ENCODE measurements around the gene COLGALT1. TPM values are rescaled to one million over a fixed set of nuclear protein-coding genes. Genes with fewer than 3 reads are reported as not detected.

Gene COLGALT1
- total RNA-seq, 1 donor = 62.5 TPM

- no peak for TF ChIP-seq CTCF (IDR thresholded peaks at IDR 0.05; ENCODE audit: insufficient read depth, low read length)
- no peak for DNase-seq (ENCODE audit: low read depth)
- peak overlapping the region; percentile 84 for H3K4me3 ChIP-seq (ENCODE audit: low read depth, low read length)
Observed at GRCh38 chr19:17556995-17557394, 1.5 kb downstream of the COLGALT1 start.

GRCh38 chr19:17557466-17557865 is 2.0 kb downstream of the COLGALT1 start:
- no peak for DNase-seq (ENCODE audit: low read depth)
- no peak for TF ChIP-seq CTCF (IDR thresholded peaks at IDR 0.05; ENCODE audit: insufficient read depth, low read length)
- H3K4me3 ChIP-seq (ENCODE audit: low read depth, low read length) = no peak overlapping the region

GRCh38 chr19:17560205-17560595 is 4.8 kb downstream of the COLGALT1 start:
- no peak overlapping the region for H3K4me3 ChIP-seq (ENCODE audit: low read depth, low read length)
- peak; percentile 94 for DNase-seq (ENCODE audit: low read depth)
- TF ChIP-seq CTCF (IDR thresholded peaks at IDR 0.05; ENCODE audit: insufficient read depth, low read length) = no peak

GRCh38 chr19:17562097-17562496 is 6.6 kb downstream of the COLGALT1 start:
- no peak overlapping the region for H3K4me3 ChIP-seq (ENCODE audit: low read depth, low read length)
- no peak for DNase-seq (ENCODE audit: low read depth)
- TF ChIP-seq CTCF (IDR thresholded peaks at IDR 0.05; ENCODE audit: insufficient read depth, low read length) = no peak

- TF ChIP-seq CTCF (IDR thresholded peaks at IDR 0.05; ENCODE audit: insufficient read depth, low read length) = no peak
- H3K4me3 ChIP-seq (ENCODE audit: low read depth, low read length) = no peak overlapping the region
- DNase-seq (ENCODE audit: low read depth) = no peak
Observed at GRCh38 chr19:17562561-17562960, 7.1 kb downstream of the COLGALT1 start.

GRCh38 chr19:17564781-17565180 is 9.3 kb downstream of the COLGALT1 start:
- H3K4me3 ChIP-seq (ENCODE audit: low read depth, low read length) = no peak overlapping the region
- no peak for DNase-seq (ENCODE audit: low read depth)
- TF ChIP-seq CTCF (IDR thresholded peaks at IDR 0.05; ENCODE audit: insufficient read depth, low read length) = no peak

- no peak for TF ChIP-seq CTCF (IDR thresholded peaks at IDR 0.05; ENCODE audit: insufficient read depth, low read length)
- no peak overlapping the region for H3K4me3 ChIP-seq (ENCODE audit: low read depth, low read length)
- DNase-seq (ENCODE audit: low read depth) = no peak
Observed at GRCh38 chr19:17565611-17566010, 10.2 kb downstream of the COLGALT1 start.
